Progenitor cell of endocrine pancreas (in vitro differentiated cells): ENCODE results near the gene USP32. TPM values are rescaled to one million over a fixed set of nuclear protein-coding genes. Genes with fewer than 3 reads are reported as not detected.
A peak's percentile ranks its signal among the peaks of the same experiment; 100 is the strongest.

Experiments used
- DNase-seq: peaks from one replicate; pipeline ENCODE4 v3.0.0; 2021; ENCODE audit warnings: low spot score; ENCODE audit not compliant: unreplicated experiment
- H3K27ac Mint-ChIP-seq: 2 replicates; pipeline ENCODE4 v1.8.0; 2021; ENCODE audit warnings: mild to moderate bottlenecking, moderate library complexity, mixed read lengths
- H3K27me3 Mint-ChIP-seq: 2 replicates; pipeline ENCODE4 v1.8.0; 2021; ENCODE audit warnings: mixed read lengths
- H3K36me3 Mint-ChIP-seq: 2 replicates; pipeline ENCODE4 v1.8.0; 2022; ENCODE audit warnings: mixed read lengths; ENCODE audit not compliant: insufficient read depth
- H3K4me1 Mint-ChIP-seq: 2 replicates; pipeline ENCODE4 v1.8.0; 2021; ENCODE audit warnings: low read depth, mixed read lengths
- H3K4me3 Mint-ChIP-seq: 2 replicates; pipeline ENCODE4 v1.8.0; 2021; ENCODE audit warnings: low read depth, mild to moderate bottlenecking, moderate library complexity, mixed read lengths
- H3K9me3 Mint-ChIP-seq: 2 replicates; pipeline ENCODE4 v1.8.0; 2021; ENCODE audit warnings: low read depth, mixed read lengths
- CTCF ChIP-seq: fragments of 200-600 bp; sonication (generic); IDR thresholded peaks from one replicate; pipeline ENCODE4 v1.5.0; 2021; ENCODE audit warnings: antibody characterized with exemption, mild to moderate bottlenecking; ENCODE audit not compliant: unreplicated experiment
- total RNA-seq: library from RNA; stranded (reverse); gene quantifications from 2 replicates; pipeline ENCODE4 v1.2.1, GENCODE V29; 2021

The USP32 gene
- total RNA-seq, 1 donor from 2014 or later: 42.7 TPM

- TF ChIP-seq CTCF: no peak
- peak overlapping the region; percentile 95 for H3K4me3 Mint-ChIP-seq
- no peak for DNase-seq
- H3K4me1 Mint-ChIP-seq: peaks cover 28% of the 10 kb centered on the region
- H3K27me3 Mint-ChIP-seq: no peaks in the 10 kb centered on the region
- peak overlapping the region; percentile 96 for H3K27ac Mint-ChIP-seq
- H3K9me3 Mint-ChIP-seq: no peaks in the 10 kb centered on the region
- H3K36me3 Mint-ChIP-seq: no peaks in the 10 kb centered on the region
Measured at GRCh38 chr17:60392845-60393702, 1.1 kb upstream of the USP32 start.

- no peak for TF ChIP-seq CTCF
- peaks cover 31% of the 10 kb centered on the region for H3K4me1 Mint-ChIP-seq
- no peaks in the 10 kb centered on the region for H3K27me3 Mint-ChIP-seq
- no peaks in the 10 kb centered on the region for H3K9me3 Mint-ChIP-seq
- H3K4me3 Mint-ChIP-seq: peak overlapping the region; percentile 95
- peak; percentile 71 for DNase-seq
- peak overlapping the region; percentile 96 for H3K27ac Mint-ChIP-seq
- H3K36me3 Mint-ChIP-seq: no peaks in the 10 kb centered on the region
Measured at GRCh38 chr17:60391471-60392041, 377 bp downstream of the USP32 start.

GRCh38 chr17:60390925-60391470, 935 bp downstream of the USP32 start:
- no peak for DNase-seq
- Mint-ChIP-seq H3K36me3 (no peaks in the 10 kb centered on the region), H3K27ac (peak overlapping the region; percentile 96), H3K9me3 (no peaks in the 10 kb centered on the region), H3K27me3 (no peaks in the 10 kb centered on the region), H3K4me3 (peak overlapping the region; percentile 95), H3K4me1 (peaks cover 35% of the 10 kb centered on the region)
- no peak for TF ChIP-seq CTCF

GRCh38 chr17:60390186-60390585, 1.7 kb downstream of the USP32 start:
- Mint-ChIP-seq H3K4me3 (peak overlapping the region; percentile 95), H3K9me3 (no peaks in the 10 kb centered on the region), H3K27me3 (no peaks in the 10 kb centered on the region), H3K36me3 (no peaks in the 10 kb centered on the region), H3K4me1 (peaks cover 39% of the 10 kb centered on the region), H3K27ac (no peak overlapping the region)
- DNase-seq: no peak
- TF ChIP-seq CTCF: no peak

GRCh38 chr17:60388742-60389141, 3.2 kb downstream of the USP32 start:
- Mint-ChIP-seq H3K4me3 (no peak overlapping the region), H3K36me3 (no peaks in the 10 kb centered on the region), H3K27me3 (no peaks in the 10 kb centered on the region), H3K9me3 (no peaks in the 10 kb centered on the region), H3K27ac (no peak overlapping the region), H3K4me1 (peaks cover 45% of the 10 kb centered on the region)
- TF ChIP-seq CTCF: no peak
- no peak for DNase-seq
